NCI-H460 (cell line): Measurements from ENCODE around the gene NRG3. TPM values are rescaled to one million over a fixed set of nuclear protein-coding genes. Genes with fewer than 3 reads are reported as not detected.

ENCODE experiments used
- DNase-seq: peaks from one replicate; pipeline ENCODE4 v3.0.0-alpha.2; 2016; ENCODE audit warnings: low read depth; ENCODE audit errors: extremely low read depth
- total RNA-seq: library from RNA; depleted of rRNA; stranded (reverse); fragments of >200 nt; shearing (Covaris generic); gene quantifications from 2 replicates; pipeline ENCODE4 v1.2.3, GENCODE V29; 2014

NRG3 gene
- total RNA-seq, 1 experiment from 2014 or later: not detected

- no peak for DNase-seq
Observed at GRCh38 chr10:82072124-82072523, 197.1 kb downstream of the NRG3 start.

DNA sequence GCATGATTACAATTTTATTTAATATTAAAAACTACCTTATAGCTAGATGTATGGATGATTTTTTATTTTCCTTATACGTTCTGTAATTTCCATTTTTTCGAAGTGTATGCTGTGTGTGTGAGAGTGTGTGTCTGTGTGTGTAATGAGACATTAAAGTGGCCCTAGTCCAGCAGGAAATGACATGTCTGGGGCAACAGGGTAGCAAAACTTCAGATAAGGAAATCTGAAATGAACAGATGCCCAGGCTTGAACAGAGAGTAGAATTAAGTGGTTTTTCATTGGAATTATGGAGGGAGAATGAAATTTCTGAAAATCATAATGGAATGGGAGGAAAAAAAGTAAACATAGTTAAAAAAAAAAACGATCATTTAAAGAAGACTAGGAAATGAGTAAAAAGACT is 200.6 kb downstream of the NRG3 start:
- no peak for DNase-seq

GRCh38 chr10:82084496-82084895 is 209.5 kb downstream of the NRG3 start:
- no peak for DNase-seq

DNA sequence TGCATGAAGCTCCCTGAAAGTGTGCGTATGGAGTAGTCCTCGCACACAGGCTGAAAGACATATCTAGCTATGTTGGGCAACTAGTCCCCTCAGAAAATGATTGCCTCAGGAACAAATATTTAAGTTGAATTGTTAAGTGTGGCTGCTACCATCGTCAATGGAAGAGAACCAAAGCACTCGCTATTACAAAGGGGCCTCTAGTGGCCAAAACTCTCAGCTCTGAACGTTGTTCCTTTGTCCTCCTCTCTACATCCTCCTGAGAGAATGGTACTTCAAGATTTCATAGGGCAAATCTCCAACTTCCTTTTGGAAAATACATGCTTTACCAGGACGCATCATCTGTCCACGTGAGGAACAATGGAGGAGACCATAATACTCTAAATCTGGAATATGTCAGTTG is 209.9 kb downstream of the NRG3 start:
- DNase-seq: no peak

DNA sequence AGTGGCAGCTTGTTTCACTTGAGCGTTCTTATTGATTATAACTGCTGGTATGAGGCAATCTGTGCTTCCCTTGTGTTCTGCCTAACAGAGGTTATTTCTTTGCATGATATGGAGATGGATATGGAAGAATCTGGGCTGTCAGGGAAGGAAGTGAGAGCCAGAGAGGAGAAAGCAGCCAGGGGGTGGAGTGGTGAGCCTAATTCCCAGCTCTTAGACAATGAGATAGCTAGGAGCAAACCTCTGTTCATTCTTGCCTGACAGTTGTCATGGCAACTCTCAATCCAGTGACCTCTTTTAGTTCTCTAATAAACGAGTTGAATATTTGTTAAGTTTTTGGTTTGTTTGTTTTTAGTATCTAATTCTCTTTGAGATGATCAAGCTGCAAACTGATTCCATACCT is 214.3 kb downstream of the NRG3 start:
- no peak for DNase-seq

DNA sequence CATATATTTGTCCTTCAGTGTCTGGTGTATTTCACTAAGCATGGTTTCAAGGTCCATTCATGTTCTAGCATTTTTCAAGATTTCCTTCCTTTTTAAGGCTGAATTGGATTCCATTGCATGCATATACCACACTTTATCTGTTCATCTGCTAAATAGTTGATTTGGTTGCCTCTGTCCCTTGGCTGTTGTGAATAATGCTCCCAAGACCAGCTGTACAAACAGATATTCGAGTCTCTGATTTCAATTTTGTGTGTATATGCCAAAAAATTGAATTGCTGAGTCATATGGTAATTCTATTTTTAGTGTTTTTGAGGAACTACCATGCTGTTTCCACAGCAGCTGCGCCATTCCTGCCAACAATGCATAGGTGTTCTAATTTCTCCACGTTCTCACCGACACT is 216.4 kb downstream of the NRG3 start:
- no peak for DNase-seq

GRCh38 chr10:82092111-82092510 is 217.1 kb downstream of the NRG3 start:
- DNase-seq: no peak

DNA sequence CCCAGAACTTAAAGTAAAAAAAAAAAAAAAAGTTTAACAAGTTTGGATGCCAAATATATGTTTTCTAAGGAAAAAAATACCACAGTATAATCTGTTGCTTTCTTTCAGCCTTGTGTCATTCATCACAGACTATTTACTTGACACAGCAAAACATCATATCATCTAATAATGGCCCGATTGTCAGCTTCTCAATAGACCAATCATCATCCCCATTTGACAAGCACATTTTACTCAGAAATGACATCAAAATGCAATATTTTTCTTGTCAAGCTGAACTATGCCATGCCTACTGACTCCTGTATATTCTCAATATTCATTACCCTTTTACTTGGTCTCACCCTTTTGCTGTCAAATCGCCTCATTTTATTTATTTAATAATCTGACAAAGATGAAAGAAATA is 249.7 kb downstream of the NRG3 start:
- DNase-seq: no peak

- no peak for DNase-seq
Observed at GRCh38 chr10:82128527-82128926, 253.5 kb downstream of the NRG3 start.

GRCh38 chr10:82136103-82136502 is 261.1 kb downstream of the NRG3 start:
- no peak for DNase-seq

DNA sequence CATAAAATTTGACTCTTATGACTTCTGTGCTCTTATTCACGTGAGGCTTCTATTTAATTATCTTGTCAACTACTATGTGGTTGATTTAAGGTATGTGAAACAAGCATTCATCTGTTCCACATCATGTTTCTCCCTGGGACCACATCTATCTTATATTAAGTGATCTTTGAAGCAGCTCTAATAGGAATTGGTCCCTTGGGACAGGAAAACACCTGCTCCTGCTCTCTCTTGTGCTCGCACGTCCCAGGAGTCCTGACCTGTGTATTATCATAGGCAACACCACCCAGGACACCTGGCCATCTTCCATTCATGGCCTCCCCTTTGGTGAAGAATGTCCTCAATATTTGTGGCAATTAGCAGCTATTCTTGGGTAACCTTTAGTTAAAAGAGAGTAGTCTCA is 269.2 kb downstream of the NRG3 start:
- no peak for DNase-seq

DNA sequence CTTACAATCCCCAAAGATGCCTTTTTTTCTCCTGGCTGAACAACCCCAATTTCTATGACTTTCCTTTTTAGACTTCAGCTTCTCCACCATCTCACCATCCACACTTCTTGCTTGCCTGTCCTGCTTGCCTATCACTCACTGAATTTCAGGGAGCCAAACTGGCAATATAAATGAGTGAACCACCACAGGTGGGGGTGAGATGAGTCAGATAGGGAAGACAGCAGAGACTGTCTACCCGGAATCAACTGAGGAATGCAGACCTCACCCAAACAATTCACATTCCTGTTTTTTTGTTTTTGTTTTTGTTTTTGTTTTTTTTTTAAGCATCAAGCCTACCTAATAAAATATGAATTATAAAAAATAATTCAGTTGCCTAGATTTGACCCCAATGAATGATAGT is 273.8 kb downstream of the NRG3 start:
- DNase-seq: no peak

GRCh38 chr10:82149674-82150073 is 274.7 kb downstream of the NRG3 start:
- no peak for DNase-seq

DNA sequence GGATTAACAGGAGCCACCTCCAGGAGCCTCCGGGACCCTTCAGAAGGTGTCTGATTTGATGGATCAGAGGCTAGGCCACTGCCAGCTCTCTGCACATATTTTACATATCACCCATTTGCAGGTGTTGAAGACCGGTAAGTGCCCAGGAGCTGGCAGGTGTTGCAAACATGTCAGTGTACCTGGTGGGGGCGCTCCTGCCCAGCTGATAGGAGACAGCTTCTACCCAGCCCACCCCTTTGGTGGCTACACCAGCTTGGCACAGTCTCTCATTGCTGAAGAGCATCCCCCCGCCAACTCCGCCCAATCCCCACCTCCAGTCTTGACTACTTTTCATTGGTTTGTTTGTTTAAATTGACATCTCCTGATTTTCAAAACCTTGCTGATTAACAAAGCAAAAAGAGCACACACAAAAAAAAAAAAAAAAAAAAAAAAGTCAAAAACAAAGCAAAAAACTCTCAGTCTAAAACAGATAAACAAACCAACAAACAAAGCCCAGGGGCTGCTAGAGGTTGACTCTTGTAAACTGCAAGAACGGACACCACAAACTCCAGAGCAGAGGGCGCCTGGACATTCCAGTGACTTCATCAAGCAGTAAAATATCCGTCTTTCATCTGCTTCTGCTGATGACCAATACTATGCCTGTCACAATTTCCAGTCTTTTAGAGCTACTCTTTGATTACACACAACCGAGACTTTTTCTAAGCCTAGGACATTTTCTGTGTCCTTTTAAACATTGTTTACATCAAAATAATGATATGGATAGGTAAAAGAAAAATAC is 275.3 kb downstream of the NRG3 start:
- DNase-seq: no peak

DNA sequence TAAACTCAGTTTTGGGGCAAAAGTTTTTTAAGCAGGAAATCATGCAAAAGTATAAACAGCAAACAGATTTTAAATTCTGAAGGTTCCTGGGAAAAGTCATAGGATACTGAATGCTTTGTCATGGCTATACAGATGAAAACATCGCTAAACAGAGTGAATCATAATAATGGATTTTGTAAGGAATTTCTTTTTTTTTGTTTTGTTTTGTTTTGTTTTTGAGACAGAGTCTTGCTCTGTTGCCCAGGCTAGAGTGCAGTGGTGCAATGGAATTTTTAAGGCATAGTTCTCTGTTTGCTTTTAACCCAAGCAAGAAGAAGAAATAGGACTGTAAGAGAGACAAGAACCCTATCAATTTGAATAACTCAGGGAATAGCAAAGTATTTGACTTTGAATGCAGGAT is 285.3 kb downstream of the NRG3 start:
- no peak for DNase-seq

DNA sequence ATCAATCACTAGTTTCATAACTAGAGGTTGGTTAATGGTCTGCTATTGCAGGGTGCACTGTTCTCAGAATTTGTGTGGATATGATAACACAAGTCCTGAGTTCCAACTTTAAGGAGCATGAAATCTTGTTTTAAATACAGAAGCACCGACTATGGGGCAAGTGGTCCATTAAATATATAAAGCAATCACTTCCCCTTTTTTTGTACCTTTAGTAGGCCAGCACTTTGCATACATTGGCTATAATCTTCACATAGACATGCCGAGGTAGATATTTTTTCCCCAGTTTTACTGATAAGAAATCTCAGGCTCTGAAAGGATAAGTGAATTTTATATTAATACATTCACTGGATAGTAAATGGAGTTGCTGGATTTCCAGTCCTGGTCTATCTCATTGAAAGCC is 286.3 kb downstream of the NRG3 start:
- no peak for DNase-seq

GRCh38 chr10:82162549-82163195 is 287.7 kb downstream of the NRG3 start:
- DNase-seq: no peak

- DNase-seq: no peak
Observed at GRCh38 chr10:82171899-82172298, 296.9 kb downstream of the NRG3 start.

DNA sequence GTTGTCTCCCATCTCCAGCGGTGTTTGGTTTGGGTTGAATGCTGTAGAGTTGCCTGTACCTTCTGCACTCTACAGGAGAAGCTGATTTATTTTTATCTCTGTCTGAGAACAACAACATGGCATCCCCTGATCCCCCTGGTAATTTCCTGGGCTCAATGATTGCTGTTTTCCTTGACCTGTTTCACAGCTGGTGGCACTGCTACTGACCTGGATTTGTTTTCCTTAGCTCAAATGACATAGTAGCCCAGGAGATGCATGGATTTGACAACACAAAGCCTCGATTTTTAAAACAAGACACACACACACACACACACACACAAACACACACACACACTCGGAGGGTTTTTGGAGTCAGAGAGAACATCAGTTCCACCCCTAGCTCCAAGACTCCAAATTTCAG is 301.6 kb downstream of the NRG3 start:
- no peak for DNase-seq

DNA sequence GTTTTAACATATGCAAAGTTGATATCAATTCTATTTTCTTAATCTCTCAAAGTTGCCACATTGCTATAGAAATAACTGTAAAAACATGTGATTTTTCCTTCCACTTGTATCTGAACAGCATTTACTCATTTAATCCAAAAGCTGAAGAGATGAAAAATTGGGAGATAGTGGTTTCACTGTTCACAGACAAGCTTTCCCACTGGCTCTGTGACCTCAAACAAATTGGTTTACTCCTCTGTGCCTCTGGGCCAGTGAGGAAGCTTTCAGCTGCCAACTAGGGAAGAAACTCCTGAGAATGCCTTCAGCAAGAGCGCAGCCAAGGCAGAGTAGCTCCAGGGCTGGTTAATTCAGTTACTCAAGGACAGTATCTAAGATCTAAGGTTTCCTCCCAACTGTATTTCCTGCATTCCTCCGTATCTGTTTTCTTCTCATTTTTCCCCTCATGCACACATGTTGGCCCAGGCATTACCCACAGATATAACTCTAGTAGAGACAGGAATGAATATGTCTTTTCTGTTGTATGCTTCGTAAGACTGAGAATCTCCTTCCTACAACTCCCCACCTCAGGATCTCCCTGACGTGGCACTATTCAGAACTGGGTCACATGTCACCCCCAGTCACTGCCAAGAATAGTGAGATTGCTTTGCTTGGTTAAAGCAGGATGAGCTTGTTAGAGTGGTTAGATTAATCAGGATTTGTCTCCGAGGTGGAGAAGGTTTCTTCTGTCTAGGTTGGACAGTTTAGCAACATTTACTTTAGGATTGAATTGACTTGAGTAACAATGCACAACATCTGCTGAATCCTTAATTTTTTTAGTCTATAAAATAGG is 315.7 kb downstream of the NRG3 start:
- DNase-seq: no peak

DNA sequence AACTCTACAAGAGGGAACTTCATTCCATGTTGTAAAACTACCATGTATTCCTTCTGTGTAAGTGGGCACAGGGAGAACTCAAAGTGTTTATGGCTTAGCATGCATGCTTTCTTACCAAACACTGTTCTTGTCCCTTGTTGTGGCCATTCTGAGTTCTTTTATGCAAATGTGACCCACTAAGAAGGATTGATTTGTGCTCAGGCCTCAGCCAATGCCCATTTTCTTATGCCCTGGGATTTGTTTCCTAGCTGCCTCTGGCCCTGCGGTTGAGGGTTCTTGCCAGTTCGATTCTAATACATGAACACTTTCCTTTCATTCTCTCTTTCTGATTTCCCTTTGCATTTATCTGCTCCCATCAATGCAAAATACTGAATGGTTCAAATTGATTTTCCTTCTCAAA is 316.7 kb downstream of the NRG3 start:
- no peak for DNase-seq

DNA sequence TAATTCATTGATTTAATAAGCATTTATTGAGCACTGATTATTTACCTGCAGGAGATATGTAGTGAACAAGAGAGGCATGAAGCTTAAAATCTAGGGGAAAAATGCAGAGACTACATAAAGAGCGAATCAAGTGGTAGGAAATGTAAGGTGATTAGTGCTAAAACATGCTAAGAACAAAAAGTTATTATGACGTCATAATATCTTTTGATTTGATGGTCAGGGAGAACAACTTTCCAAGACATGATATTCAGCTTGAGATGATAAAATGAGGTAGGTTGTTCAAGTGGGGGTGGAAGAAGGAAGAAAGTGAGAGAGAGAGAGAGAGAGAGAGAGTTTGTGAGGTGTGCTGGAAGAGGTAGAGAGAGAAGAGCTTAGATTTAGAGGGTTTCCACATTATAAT is 317.7 kb downstream of the NRG3 start:
- no peak for DNase-seq
